ENCODE data around the gene CUL5.

CUL5 gene

DNA sequence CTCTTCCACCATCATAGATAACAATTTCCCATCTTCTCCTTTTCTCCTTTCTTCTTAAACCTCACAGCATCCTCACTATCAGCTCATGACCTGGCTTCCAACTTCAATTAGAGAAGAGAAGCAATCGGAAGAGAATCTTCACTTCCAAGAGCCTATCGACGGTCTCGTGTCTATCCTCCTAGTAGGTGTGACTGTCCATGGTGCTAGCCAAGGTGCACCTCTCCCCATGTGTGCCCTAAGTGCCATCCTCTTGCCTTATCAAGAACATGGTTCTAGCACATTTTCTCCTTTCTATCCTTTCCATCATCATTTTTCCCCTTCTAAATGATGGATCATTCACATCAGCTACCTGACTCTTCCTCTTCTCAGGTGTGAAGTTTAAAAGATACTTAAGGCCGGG is 5.1 kb upstream of the CUL5 start:
- H3K4me3 ChIP-seq (ENCODE audit: low read depth, low read length): no peak overlapping the region
- no peak for TF ChIP-seq CTCF (IDR thresholded peaks at IDR 0.05; ENCODE audit: low read depth, low read length)

- H3K4me3 ChIP-seq (ENCODE audit: low read depth, low read length): no peak overlapping the region
- TF ChIP-seq CTCF (IDR thresholded peaks at IDR 0.05; ENCODE audit: low read depth, low read length): no peak
Observed at GRCh38 chr11:108007819-108008218, 879 bp upstream of the CUL5 start.

GRCh38 chr11:108009497-108010370 is 1.0 kb downstream of the CUL5 start:
- peak overlapping the region; percentile 94 for H3K4me3 ChIP-seq (ENCODE audit: low read depth, low read length)
- TF ChIP-seq CTCF (IDR thresholded peaks at IDR 0.05; ENCODE audit: low read depth, low read length): no peak

DNA sequence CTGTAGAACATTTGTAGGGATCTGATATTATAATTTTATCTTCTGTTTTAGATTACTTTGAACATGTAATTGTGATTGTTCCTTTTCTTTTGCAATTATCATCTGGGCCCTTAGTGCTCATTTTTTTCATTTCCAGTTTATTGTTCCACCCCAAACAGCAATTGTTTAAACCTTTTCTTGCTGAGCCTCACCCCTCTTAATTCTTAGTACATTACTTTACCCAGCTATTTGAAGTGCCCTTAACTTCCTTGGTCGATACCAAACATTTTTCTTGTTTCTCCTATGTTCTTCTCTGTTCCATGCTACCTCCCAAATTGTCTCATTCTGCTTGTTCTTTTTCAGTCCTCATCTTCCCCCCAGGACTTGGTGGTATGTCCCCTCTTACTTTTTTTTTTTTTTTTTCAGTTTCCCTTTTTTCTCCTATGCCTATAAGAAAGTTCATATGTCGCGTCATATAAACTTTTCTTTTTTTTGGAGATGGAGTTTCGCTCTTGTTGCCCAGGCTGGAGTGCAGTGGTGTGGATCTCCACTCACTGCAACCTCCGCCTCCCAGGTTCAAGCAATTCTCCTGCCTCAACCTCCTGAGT is 3.5 kb downstream of the CUL5 start:
- TF ChIP-seq CTCF (IDR thresholded peaks at IDR 0.05; ENCODE audit: low read depth, low read length): no peak
- no peak overlapping the region for H3K4me3 ChIP-seq (ENCODE audit: low read depth, low read length)

DNA sequence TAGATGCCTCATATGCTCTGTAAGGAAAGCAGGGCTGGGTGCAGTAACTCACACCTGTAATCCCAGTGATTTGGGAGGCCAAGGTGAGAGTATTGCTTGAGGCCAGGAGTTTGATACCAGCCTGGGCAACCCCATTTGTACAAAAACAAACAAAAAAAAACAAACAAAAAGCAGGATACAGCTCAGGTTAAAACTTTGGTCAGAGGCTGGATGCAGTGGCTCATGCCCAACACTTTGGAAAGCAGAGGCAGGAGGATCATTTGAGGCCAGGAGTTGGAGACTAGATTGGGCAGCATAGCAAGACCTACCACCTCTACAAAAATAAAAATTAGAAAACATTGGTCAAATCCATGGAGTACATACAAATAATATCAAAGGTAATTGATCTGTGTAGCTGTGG is 7.9 kb downstream of the CUL5 start:
- TF ChIP-seq CTCF (IDR thresholded peaks at IDR 0.05; ENCODE audit: low read depth, low read length): no peak
- H3K4me3 ChIP-seq (ENCODE audit: low read depth, low read length): no peak overlapping the region

DNA sequence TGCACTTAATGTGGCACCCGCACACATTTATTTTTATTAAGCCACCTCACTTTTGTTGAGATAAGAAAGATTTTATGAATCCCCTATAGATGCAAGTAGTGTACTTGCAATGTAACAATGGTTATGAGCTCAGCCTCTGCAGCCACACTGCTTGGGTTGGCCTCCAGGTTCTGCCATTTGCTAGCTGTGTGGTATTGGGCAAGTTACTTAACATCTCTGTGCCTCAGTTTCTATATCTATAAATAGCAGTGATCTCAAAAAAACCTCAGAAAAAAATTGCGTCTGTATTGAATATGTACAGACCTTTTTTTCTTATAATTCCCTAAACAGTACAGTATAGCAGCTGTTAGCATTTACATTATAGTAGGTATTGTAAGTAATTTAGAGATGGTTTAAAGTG is 10.0 kb downstream of the CUL5 start:
- H3K4me3 ChIP-seq (ENCODE audit: low read depth, low read length): no peak overlapping the region
- no peak for TF ChIP-seq CTCF (IDR thresholded peaks at IDR 0.05; ENCODE audit: low read depth, low read length)

- no peak for TF ChIP-seq CTCF (IDR thresholded peaks at IDR 0.05; ENCODE audit: low read depth, low read length)
- no peak overlapping the region for H3K4me3 ChIP-seq (ENCODE audit: low read depth, low read length)
Observed at GRCh38 chr11:108019870-108020540, 11.3 kb downstream of the CUL5 start.

Data from WI38 (cell line).